Progenitor cell of endocrine pancreas (in vitro differentiated cells): ENCODE data around the gene SLC4A11. TPM values are rescaled to one million over a fixed set of nuclear protein-coding genes. Genes with fewer than 3 reads are reported as not detected.
"Not testable (repeated sequence)": the region's sequence is repeated elsewhere in the genome, so short reads cannot be mapped to it uniquely, and the experiment has no call there.

ENCODE experiments used
- DNase-seq: peaks from one replicate; pipeline ENCODE4 v3.0.0; 2021; ENCODE audit warnings: low spot score; ENCODE audit not compliant: unreplicated experiment
- H3K27ac Mint-ChIP-seq: 2 replicates; pipeline ENCODE4 v1.8.0; 2021; ENCODE audit warnings: mild to moderate bottlenecking, moderate library complexity, mixed read lengths
- H3K27me3 Mint-ChIP-seq: 2 replicates; pipeline ENCODE4 v1.8.0; 2021; ENCODE audit warnings: mixed read lengths
- H3K36me3 Mint-ChIP-seq: 2 replicates; pipeline ENCODE4 v1.8.0; 2022; ENCODE audit warnings: mixed read lengths; ENCODE audit not compliant: insufficient read depth
- H3K4me1 Mint-ChIP-seq: 2 replicates; pipeline ENCODE4 v1.8.0; 2021; ENCODE audit warnings: low read depth, mixed read lengths
- H3K4me3 Mint-ChIP-seq: 2 replicates; pipeline ENCODE4 v1.8.0; 2021; ENCODE audit warnings: low read depth, mild to moderate bottlenecking, moderate library complexity, mixed read lengths
- H3K9me3 Mint-ChIP-seq: 2 replicates; pipeline ENCODE4 v1.8.0; 2021; ENCODE audit warnings: low read depth, mixed read lengths
- total RNA-seq: library from RNA; stranded (reverse); gene quantifications from 2 replicates; pipeline ENCODE4 v1.2.1, GENCODE V29; 2021
- TF ChIP-seq, protein P1 (sequence below): fragments of 200-600 bp; sonication (generic); IDR thresholded peaks from one replicate; pipeline ENCODE4 v1.5.0; 2021; ENCODE audit warnings: antibody characterized with exemption, mild to moderate bottlenecking; ENCODE audit not compliant: unreplicated experiment

Gene SLC4A11
- total RNA-seq, 1 donor from 2014 or later = 1.9 TPM

DNA sequence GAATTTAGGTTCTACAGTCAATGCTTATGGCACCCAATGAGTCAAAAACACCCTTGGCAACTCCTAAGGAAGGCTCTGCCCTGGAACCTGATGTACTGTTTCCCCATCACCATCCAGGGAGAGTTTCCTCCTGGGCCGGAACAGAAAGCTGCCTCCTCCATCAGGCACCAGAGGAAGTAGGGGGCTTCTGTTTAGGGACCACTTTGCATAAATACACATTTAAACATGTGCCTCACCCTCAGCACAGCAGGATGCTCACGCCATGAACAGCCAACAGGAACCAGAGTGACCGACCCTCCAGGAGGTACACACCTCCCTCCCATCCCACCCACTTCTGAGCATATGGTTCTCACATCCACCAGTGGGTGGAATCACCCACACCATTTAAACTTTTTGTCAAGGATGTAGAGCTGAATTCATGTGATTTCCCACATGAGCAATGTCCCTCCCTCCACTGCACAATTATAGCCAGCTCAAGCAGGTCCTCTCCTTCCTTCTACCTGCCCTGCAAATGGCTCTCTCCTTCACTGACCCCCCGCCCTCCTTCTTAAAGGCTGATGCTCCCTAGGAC is 49.3 kb downstream of the SLC4A11 start:
- no peak for DNase-seq
- Mint-ChIP-seq H3K4me3 (no peak overlapping the region), H3K27me3 (no peaks in the 10 kb centered on the region), H3K27ac (peak overlapping the region; percentile 75), H3K36me3 (peaks cover 13% of the 10 kb centered on the region), H3K4me1 (no peaks in the 10 kb centered on the region), H3K9me3 (no peaks in the 10 kb centered on the region)
- TF ChIP-seq, protein P1, sequence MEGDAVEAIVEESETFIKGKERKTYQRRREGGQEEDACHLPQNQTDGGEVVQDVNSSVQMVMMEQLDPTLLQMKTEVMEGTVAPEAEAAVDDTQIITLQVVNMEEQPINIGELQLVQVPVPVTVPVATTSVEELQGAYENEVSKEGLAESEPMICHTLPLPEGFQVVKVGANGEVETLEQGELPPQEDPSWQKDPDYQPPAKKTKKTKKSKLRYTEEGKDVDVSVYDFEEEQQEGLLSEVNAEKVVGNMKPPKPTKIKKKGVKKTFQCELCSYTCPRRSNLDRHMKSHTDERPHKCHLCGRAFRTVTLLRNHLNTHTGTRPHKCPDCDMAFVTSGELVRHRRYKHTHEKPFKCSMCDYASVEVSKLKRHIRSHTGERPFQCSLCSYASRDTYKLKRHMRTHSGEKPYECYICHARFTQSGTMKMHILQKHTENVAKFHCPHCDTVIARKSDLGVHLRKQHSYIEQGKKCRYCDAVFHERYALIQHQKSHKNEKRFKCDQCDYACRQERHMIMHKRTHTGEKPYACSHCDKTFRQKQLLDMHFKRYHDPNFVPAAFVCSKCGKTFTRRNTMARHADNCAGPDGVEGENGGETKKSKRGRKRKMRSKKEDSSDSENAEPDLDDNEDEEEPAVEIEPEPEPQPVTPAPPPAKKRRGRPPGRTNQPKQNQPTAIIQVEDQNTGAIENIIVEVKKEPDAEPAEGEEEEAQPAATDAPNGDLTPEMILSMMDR = no peak

DNA sequence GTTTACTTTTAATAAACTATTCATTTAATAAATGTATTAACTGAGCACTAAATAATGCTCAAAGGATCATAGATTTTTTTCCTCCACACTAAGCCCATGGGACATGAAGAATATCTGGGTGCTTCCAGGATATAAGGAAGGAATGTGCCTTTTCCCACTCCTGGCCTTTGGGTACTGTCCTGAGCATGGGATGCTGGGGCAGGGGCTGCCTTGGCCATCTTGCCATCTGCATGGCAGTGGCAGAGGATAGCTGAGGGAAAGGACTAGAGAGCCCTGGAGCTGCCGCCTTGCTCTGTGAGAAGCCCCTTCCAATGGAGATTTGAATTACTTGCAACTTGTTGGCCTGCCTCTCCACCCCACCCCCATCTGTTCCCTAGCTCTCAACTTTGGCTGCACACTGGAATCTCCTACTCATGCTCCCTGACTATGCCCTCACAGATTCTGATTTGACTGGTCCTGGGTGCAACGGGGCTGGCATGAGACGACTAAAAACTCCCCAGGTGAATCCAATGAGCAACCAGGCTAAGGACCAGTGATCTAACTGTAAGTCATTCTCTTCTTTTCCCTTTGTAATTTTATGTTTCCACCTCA is 50.1 kb downstream of the SLC4A11 start:
- Mint-ChIP-seq H3K27ac (peak overlapping the region; percentile 75), H3K36me3 (peaks cover 13% of the 10 kb centered on the region)

DNA sequence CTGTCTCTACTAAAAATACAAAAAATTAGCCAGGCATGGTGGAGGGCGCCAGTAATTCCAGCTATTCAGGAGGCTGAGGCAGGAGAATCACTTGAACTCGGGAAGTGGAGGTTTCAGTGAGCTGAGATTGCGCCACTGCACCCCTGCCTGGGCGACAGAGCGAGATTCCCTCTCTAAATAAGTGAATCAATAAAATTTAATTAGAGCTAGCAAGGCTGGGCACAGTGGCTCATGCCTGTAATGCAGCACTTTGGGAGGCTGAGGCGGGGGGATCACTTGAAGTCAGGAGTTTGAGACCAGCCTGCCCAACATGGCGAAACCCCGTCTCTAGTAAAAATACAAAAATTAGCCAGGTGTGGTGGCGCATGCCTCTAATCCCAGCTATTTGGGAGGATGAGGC is 51.1 kb downstream of the SLC4A11 start:
- not testable (repeated sequence) for H3K27me3 Mint-ChIP-seq, H3K9me3 Mint-ChIP-seq, H3K4me1 Mint-ChIP-seq, H3K27ac Mint-ChIP-seq, DNase-seq, H3K4me3 Mint-ChIP-seq
- H3K36me3 Mint-ChIP-seq = peaks cover 12% of the 10 kb centered on the region

More for the DNA sequence above, 50.1 kb downstream of the SLC4A11 start:
- Mint-ChIP-seq H3K9me3 (no peaks in the 10 kb centered on the region), H3K4me1 (peaks cover 5% of the 10 kb centered on the region), H3K27me3 (no peaks in the 10 kb centered on the region), H3K4me3 (no peak overlapping the region)
- no peak for DNase-seq
- TF ChIP-seq, protein P1 = no peak

GRCh38 chr20:3183896-3184612 is 54.9 kb downstream of the SLC4A11 start:
- Mint-ChIP-seq H3K27me3 (no peaks in the 10 kb centered on the region), H3K4me1 (peaks cover 5% of the 10 kb centered on the region), H3K36me3 (peaks cover 3% of the 10 kb centered on the region), H3K9me3 (no peaks in the 10 kb centered on the region), H3K4me3 (no peak overlapping the region), H3K27ac (peak overlapping the region; percentile 80)
- no peak for DNase-seq
- TF ChIP-seq, protein P1 = no peak

DNA sequence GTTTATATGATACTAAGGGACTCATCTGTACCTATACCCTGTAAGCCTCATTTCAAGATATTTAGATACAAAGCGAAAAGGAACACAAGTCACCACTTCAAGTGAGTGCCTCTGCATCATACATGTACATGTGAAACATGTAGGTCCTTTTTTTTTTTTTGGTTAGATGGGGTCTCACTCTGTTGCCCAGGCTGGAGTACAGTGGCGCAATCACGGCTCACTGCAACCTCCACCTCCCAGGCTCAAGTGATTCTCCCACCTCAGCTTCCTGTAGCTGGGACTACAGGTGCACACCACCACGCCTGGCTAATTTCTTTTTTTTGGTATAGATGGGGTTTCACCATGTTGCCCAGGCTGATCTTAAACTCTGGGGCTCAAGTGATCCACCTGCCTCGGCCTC is 56.6 kb downstream of the SLC4A11 start:
- H3K9me3 Mint-ChIP-seq, H3K27me3 Mint-ChIP-seq, DNase-seq, H3K27ac Mint-ChIP-seq, H3K4me1 Mint-ChIP-seq, H3K4me3 Mint-ChIP-seq, H3K36me3 Mint-ChIP-seq: not testable (repeated sequence)

DNA sequence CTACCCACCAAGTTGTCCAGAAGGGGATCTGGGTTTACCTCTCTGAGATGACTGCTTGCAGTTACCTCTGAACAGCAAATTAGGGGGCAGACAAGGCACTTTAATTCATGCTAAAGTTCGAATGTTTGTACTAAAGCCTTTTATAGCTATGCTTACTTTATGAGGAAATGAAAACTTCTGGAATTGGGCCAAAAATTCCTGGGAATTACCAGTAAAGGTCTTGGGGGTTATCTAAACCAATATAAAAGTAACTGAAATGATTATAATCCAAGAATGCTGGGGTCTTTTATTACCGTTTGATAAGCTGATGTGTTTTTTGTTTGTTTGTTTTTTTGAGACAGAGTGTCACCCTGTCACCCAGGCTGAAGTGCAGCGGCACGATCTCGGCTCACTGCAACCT is 57.7 kb downstream of the SLC4A11 start:
- DNase-seq = no peak
- Mint-ChIP-seq H3K4me1 (peaks cover 10% of the 10 kb centered on the region), H3K4me3 (no peak overlapping the region), H3K36me3 (peaks cover 3% of the 10 kb centered on the region), H3K27ac (no peak overlapping the region), H3K27me3 (no peaks in the 10 kb centered on the region), H3K9me3 (no peaks in the 10 kb centered on the region)
- TF ChIP-seq, protein P1 = no peak
